Kidney epithelial cell (primary cell): ENCODE measurements around the gene RELB. TPM values are rescaled to one million over a fixed set of nuclear protein-coding genes. Genes with fewer than 3 reads are reported as not detected.

Experiments
- DNase-seq: peaks from one replicate; pipeline ENCODE4 v3.0.0-alpha.2; 2010; ENCODE audit warnings: low read depth
- H3K27me3 ChIP-seq: 2 replicates; pipeline ENCODE4 v1.6.0; 2011; ENCODE audit warnings: low read length; ENCODE audit not compliant: control insufficient read depth, insufficient read depth
- H3K36me3 ChIP-seq: 2 replicates; pipeline ENCODE4 v1.5.1; 2011; ENCODE audit warnings: low read length; ENCODE audit not compliant: control insufficient read depth, insufficient read depth
- H3K4me3 ChIP-seq: 2 replicates; pipeline ENCODE4 v1.5.1; 2011; ENCODE audit warnings: low read depth, mild to moderate bottlenecking, control low read depth, low read length
- CTCF ChIP-seq: IDR thresholded peaks from 2 replicates; pipeline ENCODE4 v1.5.1; 2011; ENCODE audit warnings: mild to moderate bottlenecking, moderate library complexity, low read length, control low read depth, inconsistent platforms; ENCODE audit not compliant: insufficient read depth, poor library complexity, severe bottlenecking
- total RNA-seq: library from RNA; depleted of rRNA; stranded (reverse); fragments of >200 nt; gene quantifications from 2 replicates; pipeline ENCODE4 v1.2.3, GENCODE V29; 2015

Gene RELB
- total RNA-seq, 1 donor from 2014 or later = 60.0 TPM

GRCh38 chr19:45020071-45020470 lies 18.8 kb downstream of the RELB start:
- no peak for TF ChIP-seq CTCF
- no peak for DNase-seq
- no peaks in the 10 kb centered on the region for H3K36me3 ChIP-seq
- no peaks in the 10 kb centered on the region for H3K27me3 ChIP-seq
- H3K4me3 ChIP-seq = no peak overlapping the region

GRCh38 chr19:45021971-45022370 lies 20.7 kb downstream of the RELB start:
- no peak for DNase-seq
- TF ChIP-seq CTCF = no peak
- no peaks in the 10 kb centered on the region for H3K36me3 ChIP-seq

GRCh38 chr19:45023048-45023447 lies 21.8 kb downstream of the RELB start:
- no peak for TF ChIP-seq CTCF
- H3K4me3 ChIP-seq = no peak overlapping the region
- no peaks in the 10 kb centered on the region for H3K27me3 ChIP-seq
- no peaks in the 10 kb centered on the region for H3K36me3 ChIP-seq
- DNase-seq = no peak

More at GRCh38 chr19:45021971-45022370, 20.7 kb downstream of the RELB start:
- no peak overlapping the region for H3K4me3 ChIP-seq
- H3K27me3 ChIP-seq = no peaks in the 10 kb centered on the region

- no peak for TF ChIP-seq CTCF
- Histone ChIP-seq H3K4me3 (no peak overlapping the region), H3K27me3 (no peaks in the 10 kb centered on the region), H3K36me3 (no peaks in the 10 kb centered on the region)
- DNase-seq = no peak
These were observed 24.0 kb downstream of the RELB start for GRCh38 chr19:45025264-45025663.

- no peak overlapping the region for H3K4me3 ChIP-seq
- no peak for TF ChIP-seq CTCF
- no peak for DNase-seq
- H3K36me3 ChIP-seq = no peaks in the 10 kb centered on the region
- no peaks in the 10 kb centered on the region for H3K27me3 ChIP-seq
These were observed 26.1 kb downstream of the RELB start for GRCh38 chr19:45027371-45027770.

GRCh38 chr19:45030825-45031224 lies 29.6 kb downstream of the RELB start:
- Histone ChIP-seq H3K4me3 (no peak overlapping the region), H3K27me3 (no peaks in the 10 kb centered on the region), H3K36me3 (peaks cover 4% of the 10 kb centered on the region)
- TF ChIP-seq CTCF = no peak
- DNase-seq = no peak
